22Rv1 (cell line): Measurements from ENCODE around the gene PUM2.

Experiments used
- CTCF ChIP-seq: fragments of 450-650 bp; IDR thresholded peaks from 2 replicates; pipeline ENCODE4 v1.5.1; 2017; ENCODE audit warnings: mild to moderate bottlenecking
- ZFX ChIP-seq: fragments of 450-650 bp; IDR thresholded peaks from 2 replicates; pipeline ENCODE4 v1.6.1; 2017; ENCODE audit warnings: antibody characterized with exemption, borderline replicate concordance

GRCh38 chr2:20231598-20232026 is 119.0 kb downstream of the PUM2 start:
- TF ChIP-seq CTCF (no peak), ZFX (no peak)
